GM19463 (cell line): ENCODE data around the gene TSHZ1.

Source experiments
- ATAC-seq: cut with Tn5 transposase; IDR thresholded peaks from one replicate; pipeline ENCODE4 v1.9.1; 2021; ENCODE audit warnings: mild to moderate bottlenecking, moderate library complexity; ENCODE audit not compliant: unreplicated experiment

TSHZ1 gene

GRCh38 chr18:75220551-75221355 is 10.2 kb downstream of the TSHZ1 start:
- no peak for ATAC-seq

DNA sequence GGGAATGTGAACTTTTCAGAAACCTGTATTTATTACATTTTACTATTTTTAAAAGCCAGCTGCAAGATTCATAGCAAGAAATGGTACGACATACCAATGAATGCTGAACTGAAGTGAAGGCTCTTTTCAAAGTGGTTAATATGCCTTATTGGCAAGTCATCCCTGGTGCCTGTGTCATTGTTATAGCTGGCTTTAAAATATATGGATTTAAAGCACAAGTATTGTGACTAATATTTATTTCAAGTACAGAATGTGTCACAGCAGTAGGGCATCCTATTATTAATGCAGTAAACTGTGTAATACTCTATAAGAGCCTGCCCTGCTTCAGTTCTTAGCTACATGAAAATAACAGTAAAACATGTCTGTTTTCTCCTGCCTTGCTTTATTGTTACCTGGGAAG is 10.8 kb downstream of the TSHZ1 start:
- no peak for ATAC-seq

DNA sequence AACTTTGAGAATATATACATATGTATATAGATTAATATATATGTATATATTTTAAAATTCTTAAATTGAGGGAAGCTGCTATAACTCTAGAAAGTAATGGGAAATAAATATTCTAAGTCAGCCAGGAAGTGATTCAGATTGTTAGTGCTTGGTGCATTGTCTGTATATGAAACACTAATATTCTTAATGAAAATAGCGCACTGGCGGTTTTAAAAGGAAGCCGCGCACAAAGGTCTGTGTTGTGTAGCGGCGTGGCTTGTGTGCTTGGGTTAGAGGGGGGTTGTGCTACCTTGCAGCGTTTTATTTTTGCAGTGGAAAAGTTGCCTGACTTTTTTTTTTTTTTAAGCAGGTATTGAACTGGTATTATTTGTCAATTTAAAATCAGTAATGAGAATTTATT is 11.3 kb downstream of the TSHZ1 start:
- ATAC-seq, result no peak

DNA sequence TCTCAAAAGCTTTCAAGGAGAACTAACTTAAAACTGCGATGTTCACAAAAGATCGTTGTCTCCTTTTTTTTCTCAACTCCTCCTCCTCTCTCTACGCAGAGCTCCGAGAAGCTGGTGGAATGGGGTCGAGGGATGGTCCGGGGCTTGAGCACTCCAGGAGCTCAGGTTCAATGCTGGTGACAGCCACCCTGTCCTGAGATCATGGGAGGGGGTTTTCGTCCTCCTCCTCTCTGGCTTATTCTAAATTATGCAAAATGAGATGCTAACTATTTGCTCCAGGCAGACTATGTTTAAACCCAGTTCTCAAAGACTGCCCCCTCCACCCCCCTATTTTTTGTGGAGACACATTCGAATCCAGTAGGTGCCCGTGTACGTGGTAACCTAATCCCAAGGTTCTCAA is 11.8 kb downstream of the TSHZ1 start:
- ATAC-seq, result no peak

- no peak for ATAC-seq
Measured at GRCh38 chr18:75223687-75224347, 13.2 kb downstream of the TSHZ1 start.

DNA sequence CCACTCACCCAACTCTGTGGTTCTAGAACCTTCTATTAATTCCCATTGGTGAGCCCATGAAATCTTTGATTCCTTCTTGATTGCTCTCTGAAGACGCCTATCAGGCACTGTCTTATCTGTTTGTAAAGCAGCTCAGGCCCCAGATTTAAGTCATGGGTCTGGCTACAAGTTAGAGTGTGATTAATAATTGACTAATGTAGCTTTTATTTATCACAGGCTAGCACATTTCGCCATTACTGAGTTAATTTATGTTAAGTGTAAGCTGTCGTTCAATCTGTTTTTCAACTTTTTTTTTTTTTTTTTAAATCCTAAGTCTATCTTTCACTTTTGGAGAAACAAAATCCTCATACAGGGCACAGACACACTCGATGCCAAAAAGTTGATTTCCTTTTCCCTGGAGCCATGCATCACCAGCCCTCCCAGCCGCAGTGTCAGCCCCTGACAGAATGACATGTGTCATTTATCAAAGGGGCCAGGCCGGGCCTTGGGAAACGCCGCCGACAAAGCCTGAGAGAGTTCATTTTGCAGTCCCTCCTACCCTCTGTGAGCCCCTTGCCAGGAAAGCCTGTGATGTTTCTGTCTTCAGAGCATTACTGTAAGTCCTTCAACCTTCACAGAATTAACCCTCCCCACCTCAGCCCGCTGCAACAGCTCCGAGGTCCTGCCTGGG is 15.8 kb downstream of the TSHZ1 start:
- no peak for ATAC-seq

- no peak for ATAC-seq
Measured at GRCh38 chr18:75226956-75227316, 16.3 kb downstream of the TSHZ1 start.

DNA sequence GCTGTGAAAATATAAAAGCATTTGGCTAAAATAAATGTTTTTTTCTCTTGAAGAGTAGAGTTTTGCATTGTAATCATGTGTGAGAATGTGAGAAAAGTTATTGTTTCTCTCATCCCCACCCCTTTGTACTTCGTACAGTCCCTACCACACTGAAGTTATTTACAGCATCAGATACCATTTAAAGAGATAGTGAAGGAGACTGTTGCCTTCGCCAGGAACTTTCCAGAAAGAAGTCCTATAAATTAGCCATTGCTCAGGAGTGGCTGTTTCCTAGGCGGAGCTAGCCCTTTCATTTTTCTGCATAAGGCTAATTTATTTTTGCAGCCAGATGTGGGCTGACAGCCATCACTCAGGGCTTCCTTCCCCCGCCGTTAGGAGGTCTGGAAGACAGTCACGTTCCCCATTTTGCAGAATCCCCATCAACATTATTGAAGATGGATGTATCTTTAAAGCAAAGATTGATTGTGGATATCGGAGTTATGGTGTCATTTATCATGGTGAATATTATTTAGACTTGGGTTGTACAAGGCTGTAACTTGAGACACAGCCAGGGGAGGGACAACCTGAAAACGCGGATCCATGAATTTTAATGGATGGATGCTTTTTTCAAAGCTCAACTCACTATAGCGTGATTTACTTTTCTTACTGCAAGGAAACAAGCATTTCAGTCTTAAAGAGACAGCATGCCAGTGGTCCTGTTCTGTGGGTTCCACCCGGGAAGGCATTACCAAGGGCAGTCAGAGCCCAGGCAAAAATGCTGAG is 17.1 kb downstream of the TSHZ1 start:
- ATAC-seq, result no peak

DNA sequence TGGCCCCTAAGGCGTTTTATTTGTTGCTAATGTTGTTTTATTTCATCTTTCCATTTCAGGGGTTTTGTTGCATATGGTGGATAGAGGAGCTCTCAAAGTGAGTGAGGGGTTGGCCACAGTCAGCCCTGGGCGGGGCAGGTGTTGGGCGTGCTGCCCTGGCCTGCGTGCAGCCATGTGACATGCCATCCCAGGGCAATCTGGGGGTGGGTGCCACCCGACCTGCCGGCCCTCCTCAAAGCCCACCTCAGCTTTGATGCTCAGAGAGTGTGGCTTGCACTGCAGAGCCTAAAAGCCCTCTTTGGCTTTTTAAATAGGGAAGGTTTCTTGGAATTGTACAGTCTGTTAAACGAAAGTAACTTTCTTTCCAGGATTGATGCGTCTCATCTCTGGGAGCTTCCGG is 18.4 kb downstream of the TSHZ1 start:
- ATAC-seq, result no peak

GRCh38 chr18:75229437-75229836 is 18.8 kb downstream of the TSHZ1 start:
- ATAC-seq, result no peak

GRCh38 chr18:75230163-75231052 is 19.8 kb downstream of the TSHZ1 start:
- no peak for ATAC-seq

DNA sequence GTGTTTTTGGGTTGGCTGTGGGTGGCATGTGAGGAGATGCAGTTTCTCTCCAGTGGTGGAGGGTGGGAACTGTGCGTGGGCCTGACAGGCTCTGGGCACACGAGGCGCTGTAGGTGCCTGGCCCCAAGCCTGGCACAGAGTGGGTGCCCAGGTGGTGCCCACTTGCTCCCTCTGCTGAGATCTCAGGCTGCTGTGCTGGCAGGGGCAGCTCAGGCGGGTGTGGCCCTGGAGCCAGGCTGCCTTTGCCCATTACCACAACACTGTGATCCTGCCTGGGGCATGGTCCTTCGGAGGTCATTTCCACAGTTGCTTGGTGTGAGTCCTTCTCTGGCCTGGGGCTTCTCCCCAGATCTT is 20.4 kb downstream of the TSHZ1 start:
- ATAC-seq, result no peak

DNA sequence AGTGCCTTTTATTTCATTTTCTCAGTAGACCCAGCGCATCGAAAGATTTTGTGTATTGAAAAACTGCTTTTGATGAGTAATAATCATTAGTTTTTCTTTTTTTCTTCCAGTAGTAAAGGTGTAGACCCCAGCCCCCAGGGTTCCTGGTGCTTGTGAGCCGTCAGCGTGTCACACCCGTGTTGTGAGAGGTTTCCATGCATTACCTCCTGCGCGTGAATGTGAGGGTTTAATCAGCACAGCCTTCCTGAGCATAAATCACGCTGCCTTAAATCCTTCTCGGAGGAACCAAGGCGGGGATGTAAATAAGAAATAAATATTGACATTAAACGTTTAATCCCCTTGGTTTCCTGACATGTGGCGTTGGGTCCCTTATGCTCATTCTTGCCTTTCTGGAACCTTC is 24.3 kb downstream of the TSHZ1 start:
- ATAC-seq, result no peak

- ATAC-seq, result no peak
Measured at GRCh38 chr18:75235896-75236295, 25.3 kb downstream of the TSHZ1 start.

GRCh38 chr18:75238100-75238499 is 27.5 kb downstream of the TSHZ1 start:
- no peak for ATAC-seq

GRCh38 chr18:75238786-75239185 is 28.2 kb downstream of the TSHZ1 start:
- ATAC-seq, result no peak

DNA sequence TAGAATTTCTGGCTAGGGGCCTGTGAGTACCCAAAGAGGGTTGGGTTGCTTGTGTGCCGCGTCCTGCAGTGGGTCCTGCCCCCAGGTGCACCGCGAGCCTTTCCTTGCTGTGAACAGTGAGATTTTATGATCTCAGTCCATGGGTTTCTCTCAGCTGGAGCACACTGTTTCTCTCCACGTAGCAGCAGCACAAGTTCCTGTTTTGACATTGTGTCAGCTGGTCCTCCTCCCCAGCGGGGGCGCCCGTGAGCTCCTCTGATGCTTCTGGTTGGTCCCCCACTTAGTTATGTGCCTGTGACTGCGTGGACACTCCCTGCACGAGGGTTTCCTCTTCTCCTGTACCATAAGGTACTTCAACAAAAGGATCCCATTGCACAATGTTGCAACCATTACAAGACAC is 29.8 kb downstream of the TSHZ1 start:
- no peak for ATAC-seq

GRCh38 chr18:75241705-75242104 is 31.1 kb downstream of the TSHZ1 start:
- ATAC-seq, result no peak

DNA sequence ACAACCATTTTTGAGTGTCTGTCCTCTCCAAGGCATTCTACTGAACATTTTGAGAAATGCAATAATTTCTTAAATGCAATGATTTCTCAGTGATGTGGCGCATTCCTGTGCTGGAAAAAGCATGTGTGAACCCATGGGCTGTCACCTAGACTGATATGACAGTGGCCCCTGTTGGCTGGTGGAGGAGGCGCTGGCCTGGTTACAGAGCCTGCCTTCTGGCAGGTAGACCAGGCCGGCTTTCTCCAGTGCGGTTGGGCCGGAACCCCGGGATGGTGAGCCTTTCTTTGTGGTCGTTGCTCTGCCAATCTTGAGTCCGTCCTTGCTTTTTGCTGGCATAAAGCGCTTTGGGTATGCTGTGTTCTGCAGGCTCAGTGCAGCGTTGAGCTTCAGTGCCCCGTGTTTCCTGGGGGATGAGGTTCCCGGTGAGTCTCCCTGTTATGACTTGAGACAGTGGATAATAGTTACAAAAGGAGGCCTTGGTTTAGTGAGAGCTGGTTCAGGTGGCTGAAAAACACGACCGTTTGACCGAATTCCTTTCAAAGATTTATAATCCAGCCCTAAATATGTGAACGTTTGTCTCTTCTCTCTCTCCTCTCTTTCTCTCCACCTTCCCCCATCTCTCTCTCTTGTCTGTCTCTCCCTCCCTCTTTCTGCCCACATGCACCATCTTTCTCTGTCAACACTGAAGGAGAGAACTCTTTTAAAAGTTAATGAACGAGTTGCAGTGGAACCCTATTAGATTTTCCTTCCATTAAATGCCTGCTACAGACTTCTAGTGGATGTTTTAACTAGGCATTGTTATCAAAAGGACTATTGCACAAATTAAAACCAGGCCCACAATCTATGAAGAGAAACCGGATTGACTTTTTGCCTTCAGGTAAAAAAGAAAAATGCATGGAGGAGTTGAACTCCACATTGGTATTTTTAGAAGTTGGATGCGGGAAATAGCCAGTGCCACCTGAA is 34.0 kb downstream of the TSHZ1 start:
- no peak for ATAC-seq
